ENCODE data around the gene TNKS2.

DNA sequence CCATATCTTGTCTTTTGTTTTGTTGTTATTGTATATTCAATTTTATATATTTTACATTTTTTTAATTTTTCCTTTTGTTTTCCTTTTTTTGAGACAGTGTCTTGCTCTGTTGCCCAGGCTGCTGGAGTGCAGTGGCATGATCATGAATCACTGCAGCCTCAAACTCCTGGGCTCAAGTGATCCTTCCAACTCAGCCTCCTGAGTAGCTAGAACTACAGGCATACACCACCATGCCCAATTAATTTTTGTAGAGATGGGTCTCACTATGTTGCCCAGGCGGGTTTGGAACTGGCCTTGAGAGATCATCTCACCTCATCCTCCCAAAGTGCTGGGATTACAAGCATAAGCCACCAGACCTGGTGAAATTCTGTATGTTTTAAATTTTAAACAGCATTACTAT lies 25.4 kb upstream of the TNKS2 start:
- no peak for TF ChIP-seq CTCF (optimal IDR thresholded peaks at IDR 0.05 in 1 of 3, IDR thresholded peaks at IDR 0.05 in 1 of 3, conservative IDR thresholded peaks at IDR 0.05 in 1 of 3; ENCODE audit: extremely low read depth in 1 of 3, insufficient read depth in 2 of 3, low read length in 3 of 3)
- no peak for TF ChIP-seq EZH2 (IDR thresholded peaks at IDR 0.05; ENCODE audit: low read length)

Measured in keratinocyte (primary cell).